Uterus (tissue), 2 donors: ENCODE results near the gene RAPGEF3.

ENCODE experiments used
- CTCF ChIP-seq, 4 experiments: fragments of 200-600 bp in 2 of 4; fragments of 450-650 bp in 2 of 4; sonication (generic) in 2 of 4; IDR thresholded peaks; one replicate each; pipeline ENCODE4 v1.5.1; 2016 to 2019; ENCODE audit warnings: antibody characterized with exemption in 4 of 4, mild to moderate bottlenecking in 2 of 4, moderate library complexity in 1 of 4
- POLR2A ChIP-seq, 2 donors: fragments of 450-650 bp; IDR thresholded peaks; one replicate each; pipeline ENCODE4 v1.6.1; 2016; ENCODE audit warnings: antibody characterized with exemption in 2 of 2, mild to moderate bottlenecking in 1 of 2, moderate library complexity in 1 of 2

DNA sequence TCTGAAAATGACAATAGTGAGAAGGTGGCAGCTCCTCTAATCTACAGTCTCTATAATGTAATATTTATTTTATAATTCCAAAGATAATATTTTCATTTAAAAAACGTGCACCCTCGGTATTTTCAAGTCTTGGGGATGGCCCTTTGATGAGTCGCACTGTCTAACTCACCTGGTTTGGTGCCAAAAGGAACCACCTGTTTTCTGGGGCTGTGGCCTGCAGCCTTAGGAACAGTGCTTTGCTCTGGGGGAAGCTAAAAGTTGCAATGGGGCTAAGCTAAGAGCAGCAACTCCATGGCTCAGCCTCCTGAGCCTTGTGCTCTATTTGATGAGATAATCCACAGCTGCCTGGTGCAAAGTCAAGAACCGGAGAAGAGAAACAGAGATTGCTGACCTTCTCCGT lies 27.0 kb downstream of the RAPGEF3 start:
- TF ChIP-seq CTCF (IDR thresholded peaks at IDR 0.05): no peak
- no peak for TF ChIP-seq POLR2A (IDR thresholded peaks at IDR 0.05)
